ENCODE measurements around the gene PAEP.

- TF ChIP-seq CTCF (IDR thresholded peaks at IDR 0.05; ENCODE audit: insufficient read depth, low read length) (no peak), POLR2AphosphoS5 (IDR thresholded peaks at IDR 0.05; ENCODE audit: low read depth) (no peak), GABPA (IDR thresholded peaks at IDR 0.05; ENCODE audit: low read depth) (no peak), REST (IDR thresholded peaks at IDR 0.05; ENCODE audit: insufficient replicate concordance, low read depth) (no peak), SPI1 (IDR thresholded peaks at IDR 0.05; ENCODE audit: borderline replicate concordance, low read depth) (no peak)
Measured at GRCh38 chr9:135551456-135551855, 10.1 kb upstream of the PAEP start.

Data from HL-60 (cell line).